GM21737 (cell line): ENCODE results near the gene NAT8L.
"Not testable (repeated sequence)": the region's sequence is repeated elsewhere in the genome, so short reads cannot be mapped to it uniquely, and the experiment has no call there.

ENCODE experiments used
- ATAC-seq: cut with Tn5 transposase; IDR thresholded peaks from one replicate; pipeline ENCODE4 v1.9.1; 2021; ENCODE audit warnings: mild to moderate bottlenecking, moderate library complexity; ENCODE audit not compliant: unreplicated experiment

Gene NAT8L

GRCh38 chr4:2059046-2059725 lies at the start of gene NAT8L:
NAT8L (plus strand) TSS chr4:2059327; CDS start chr4:2059512, 185 bp downstream.
- ATAC-seq, result no peak

GRCh38 chr4:2009651-2010233 lies 49.4 kb upstream of the NAT8L start:
- no peak for ATAC-seq

- ATAC-seq, result no peak
These were observed 47.5 kb upstream of the NAT8L start for GRCh38 chr4:2011583-2011982.

GRCh38 chr4:2015008-2015407 lies 44.1 kb upstream of the NAT8L start:
- no peak for ATAC-seq

- ATAC-seq, result not testable (repeated sequence)
These were observed 37.6 kb upstream of the NAT8L start for GRCh38 chr4:2021358-2022018.

- no peak for ATAC-seq
These were observed 34.4 kb upstream of the NAT8L start for GRCh38 chr4:2024683-2025082.

- ATAC-seq, result no peak
These were observed 33.3 kb upstream of the NAT8L start for GRCh38 chr4:2025817-2026216.

- not testable (repeated sequence) for ATAC-seq
These were observed 32.0 kb upstream of the NAT8L start for GRCh38 chr4:2027120-2027519.

GRCh38 chr4:2031161-2031560 lies 28.0 kb upstream of the NAT8L start:
- not testable (repeated sequence) for ATAC-seq

GRCh38 chr4:2036327-2036726 lies 22.8 kb upstream of the NAT8L start:
- ATAC-seq, result no peak

- ATAC-seq, result no peak
These were observed 22.3 kb upstream of the NAT8L start for GRCh38 chr4:2036866-2037265.

- ATAC-seq, result no peak
These were observed 18.5 kb upstream of the NAT8L start for GRCh38 chr4:2040391-2041238.

GRCh38 chr4:2041239-2042130 lies 17.6 kb upstream of the NAT8L start:
- peak; percentile 54 for ATAC-seq

GRCh38 chr4:2042204-2042946 lies 16.8 kb upstream of the NAT8L start:
- ATAC-seq, result peak; percentile 37

- ATAC-seq, result no peak
These were observed 16.2 kb upstream of the NAT8L start for GRCh38 chr4:2042947-2043395.

- ATAC-seq, result no peak
These were observed 15.6 kb upstream of the NAT8L start for GRCh38 chr4:2043396-2044118.

- no peak for ATAC-seq
These were observed 15.0 kb upstream of the NAT8L start for GRCh38 chr4:2044119-2044485.

- no peak for ATAC-seq
These were observed 14.3 kb upstream of the NAT8L start for GRCh38 chr4:2044542-2045517.
